OCI-LY3 (cell line): Measurements from ENCODE around the gene CADM2.

Source experiments
- H2AFZ ChIP-seq: fragments of 200-600, 300-600 bp; shearing (Covaris generic); 2 replicates; pipeline ENCODE4 v1.6.0; 2014; ENCODE audit warnings: antibody characterized with exemption, low read depth, low read length
- H3K27ac ChIP-seq: fragments of 200-600, 300-600 bp; sonication (generic); 2 replicates; pipeline ENCODE4 v1.5.1; 2014; ENCODE audit warnings: mild to moderate bottlenecking, low read length, moderate library complexity, mixed read lengths
- H3K27me3 ChIP-seq: fragments of 200-600, 300-600 bp; sonication (generic); 2 replicates; pipeline ENCODE4 v1.6.1; 2014; ENCODE audit warnings: low read depth, low read length, mixed read lengths
- H3K36me3 ChIP-seq: fragments of 200-600, 300-600 bp; sonication (generic); replicated peaks from 2 replicates; pipeline ENCODE3; 2014; ENCODE audit warnings: low read depth, low read length, mixed read lengths
- H3K4me1 ChIP-seq: fragments of 300-600, 200-600 bp; sonication (generic); 2 replicates; pipeline ENCODE4 v1.6.1; 2014; ENCODE audit warnings: low read length, mixed read lengths
- H3K4me2 ChIP-seq: fragments of 200-600, 300-600 bp; sonication (generic); 2 replicates; pipeline ENCODE4 v1.6.1; 2014; ENCODE audit warnings: low read length, mixed read lengths
- H3K4me3 ChIP-seq: fragments of 300-600, 200-600 bp; sonication (generic); 2 replicates; pipeline ENCODE4 v1.5.1; 2014; ENCODE audit warnings: antibody characterized with exemption, mild to moderate bottlenecking, low read length, moderate library complexity
- H3K79me2 ChIP-seq: fragments of 300-600, 200-600 bp; shearing (Covaris generic); 2 replicates; pipeline ENCODE4 v1.6.1; 2014; ENCODE audit warnings: mild to moderate bottlenecking, low read length, mixed read lengths
- H3K9ac ChIP-seq: fragments of 300-600, 200-600 bp; shearing (Covaris generic); 2 replicates; pipeline ENCODE4 v1.6.0; 2014; ENCODE audit warnings: mild to moderate bottlenecking, low read length, moderate library complexity
- H3K9me3 ChIP-seq: fragments of 200-600, 300-600 bp; shearing (Covaris generic); 2 replicates; pipeline ENCODE4 v1.6.1; 2014; ENCODE audit warnings: low read length, mixed read lengths; ENCODE audit not compliant: insufficient read depth
- H4K20me1 ChIP-seq: fragments of 200-600, 300-600 bp; sonication (generic); 2 replicates; pipeline ENCODE4 v1.6.1; 2016; ENCODE audit warnings: low read length, mixed read lengths; ENCODE audit not compliant: insufficient read depth
- EZH2phosphoT487 ChIP-seq: fragments of 200-600 bp; shearing (Covaris generic); IDR thresholded peaks from 2 replicates; pipeline ENCODE4 v1.6.1; 2018; ENCODE audit warnings: antibody characterized with exemption, mixed run types, low read depth
- TF ChIP-seq, protein P1 (sequence below): fragments of 200-600, 300-600 bp; sonication (generic); IDR thresholded peaks from 2 replicates; pipeline ENCODE4 v1.5.1; 2014; ENCODE audit warnings: antibody characterized with exemption, low read length, low read depth

Gene CADM2

DNA sequence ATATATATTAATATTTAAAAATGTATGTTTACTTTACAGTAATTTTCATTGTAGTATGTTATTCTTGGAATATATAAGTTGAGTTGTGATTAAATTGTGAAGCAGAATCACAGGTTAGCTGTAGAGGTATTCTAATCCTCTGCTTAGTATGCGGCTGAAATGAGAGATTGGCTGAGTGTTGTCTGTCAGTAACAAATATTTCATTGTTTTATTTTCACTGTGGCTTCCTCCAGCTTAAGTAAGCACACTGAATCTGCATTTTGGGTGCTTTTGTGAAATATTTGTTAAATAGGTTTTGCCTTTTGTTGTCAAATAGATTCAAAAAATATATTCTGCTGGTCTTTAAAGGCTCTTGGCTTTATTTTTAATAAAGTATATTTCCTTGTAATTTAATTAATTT is 357.5 kb downstream of the CADM2 start:
- no peak overlapping the region for H3K4me3 ChIP-seq
- no peak overlapping the region for H3K4me2 ChIP-seq
- H3K36me3 ChIP-seq = no peaks in the 10 kb centered on the region
- no peak for TF ChIP-seq EZH2phosphoT487
- TF ChIP-seq, protein P1, sequence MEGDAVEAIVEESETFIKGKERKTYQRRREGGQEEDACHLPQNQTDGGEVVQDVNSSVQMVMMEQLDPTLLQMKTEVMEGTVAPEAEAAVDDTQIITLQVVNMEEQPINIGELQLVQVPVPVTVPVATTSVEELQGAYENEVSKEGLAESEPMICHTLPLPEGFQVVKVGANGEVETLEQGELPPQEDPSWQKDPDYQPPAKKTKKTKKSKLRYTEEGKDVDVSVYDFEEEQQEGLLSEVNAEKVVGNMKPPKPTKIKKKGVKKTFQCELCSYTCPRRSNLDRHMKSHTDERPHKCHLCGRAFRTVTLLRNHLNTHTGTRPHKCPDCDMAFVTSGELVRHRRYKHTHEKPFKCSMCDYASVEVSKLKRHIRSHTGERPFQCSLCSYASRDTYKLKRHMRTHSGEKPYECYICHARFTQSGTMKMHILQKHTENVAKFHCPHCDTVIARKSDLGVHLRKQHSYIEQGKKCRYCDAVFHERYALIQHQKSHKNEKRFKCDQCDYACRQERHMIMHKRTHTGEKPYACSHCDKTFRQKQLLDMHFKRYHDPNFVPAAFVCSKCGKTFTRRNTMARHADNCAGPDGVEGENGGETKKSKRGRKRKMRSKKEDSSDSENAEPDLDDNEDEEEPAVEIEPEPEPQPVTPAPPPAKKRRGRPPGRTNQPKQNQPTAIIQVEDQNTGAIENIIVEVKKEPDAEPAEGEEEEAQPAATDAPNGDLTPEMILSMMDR = no peak
- H3K27ac ChIP-seq = no peak overlapping the region
- H3K9ac ChIP-seq = no peak overlapping the region
- no peaks in the 10 kb centered on the region; the same call in 1 of the 2 replicates for H3K9me3 ChIP-seq
- H3K79me2 ChIP-seq = no peaks in the 10 kb centered on the region
- H3K4me1 ChIP-seq = no peaks in the 10 kb centered on the region
- no peaks in the 10 kb centered on the region for H4K20me1 ChIP-seq
- H2AFZ ChIP-seq = no peak overlapping the region
- no peaks in the 10 kb centered on the region for H3K27me3 ChIP-seq

DNA sequence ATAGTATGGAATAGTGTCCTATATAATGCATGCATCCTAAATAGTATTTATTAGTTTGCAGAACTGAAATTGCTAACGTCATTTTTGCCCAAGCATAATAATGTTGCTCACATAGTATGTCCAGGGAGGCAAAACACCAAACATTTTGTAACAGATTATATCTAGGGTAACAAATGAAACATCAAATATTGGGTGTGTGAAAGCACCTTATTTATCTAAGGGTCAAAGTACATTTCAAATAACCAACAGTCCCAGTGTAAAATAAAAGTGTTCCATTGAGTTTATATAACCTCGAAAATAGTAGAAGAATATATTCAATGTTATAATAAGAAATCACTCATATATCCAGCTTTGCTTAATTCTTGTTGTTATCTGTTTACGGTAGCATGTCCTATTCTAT is 363.1 kb downstream of the CADM2 start:
- H3K9me3 ChIP-seq = no peaks in the 10 kb centered on the region; the same call in 1 of the 2 replicates
- H3K4me1 ChIP-seq = no peaks in the 10 kb centered on the region
- no peak overlapping the region for H3K9ac ChIP-seq
- H3K4me3 ChIP-seq = no peak overlapping the region
- H2AFZ ChIP-seq = no peak overlapping the region
- H3K4me2 ChIP-seq = no peak overlapping the region
- H3K36me3 ChIP-seq = no peaks in the 10 kb centered on the region
- H4K20me1 ChIP-seq = no peaks in the 10 kb centered on the region
- H3K27ac ChIP-seq = no peak overlapping the region
- no peaks in the 10 kb centered on the region for H3K79me2 ChIP-seq
- no peak for TF ChIP-seq EZH2phosphoT487
- TF ChIP-seq, protein P1 = no peak
- H3K27me3 ChIP-seq = no peaks in the 10 kb centered on the region

DNA sequence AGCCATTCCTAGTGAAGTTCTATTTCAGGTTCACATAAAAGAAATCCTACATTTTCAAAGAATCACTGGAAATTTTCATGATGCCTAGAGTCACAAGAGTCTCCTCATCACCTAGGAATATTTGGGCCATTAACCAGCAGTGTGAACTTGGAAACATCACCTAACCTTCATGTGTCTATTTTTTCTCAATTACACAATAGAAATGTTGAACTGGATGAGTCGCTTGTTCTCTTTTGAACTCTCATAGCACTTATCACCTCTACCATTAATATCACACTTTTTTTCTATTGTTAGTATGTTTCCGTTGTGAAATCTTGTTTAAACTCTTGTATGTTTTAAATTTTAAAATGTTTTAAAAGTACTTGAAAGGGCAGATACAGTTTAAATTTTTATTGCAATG is 371.3 kb downstream of the CADM2 start:
- Histone ChIP-seq H3K9me3 (no peaks in the 10 kb centered on the region), H3K4me1 (no peaks in the 10 kb centered on the region), H3K27ac (no peak overlapping the region), H3K4me2 (no peak overlapping the region), H3K36me3 (no peaks in the 10 kb centered on the region), H3K4me3 (no peak overlapping the region), H3K27me3 (no peaks in the 10 kb centered on the region), H3K79me2 (no peaks in the 10 kb centered on the region), H3K9ac (no peak overlapping the region), H2AFZ (0 out of 2 replicates have a peak overlapping the region, but pooled peaks have one; percentile 26), H4K20me1 (no peaks in the 10 kb centered on the region)
- no peak for TF ChIP-seq EZH2phosphoT487
- TF ChIP-seq, protein P1 = no peak

DNA sequence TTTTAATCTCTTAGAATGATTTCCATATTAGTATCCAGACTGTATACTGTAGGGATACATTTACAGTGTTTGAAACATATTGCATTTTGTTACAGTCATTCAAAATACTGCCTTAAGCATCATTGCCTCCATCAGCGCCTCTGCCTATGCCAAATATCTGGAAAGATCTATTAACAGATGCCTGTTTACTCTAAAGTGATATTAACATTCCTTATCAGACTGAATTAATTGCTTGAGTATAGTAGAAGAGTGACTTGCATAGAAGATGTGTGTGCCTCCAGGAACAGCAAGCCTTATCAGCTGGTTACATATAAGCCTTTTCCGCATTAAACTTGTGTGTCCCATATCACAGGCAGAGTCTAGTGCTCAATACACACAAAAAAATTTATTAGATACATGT is 379.1 kb downstream of the CADM2 start:
- no peaks in the 10 kb centered on the region for H3K27me3 ChIP-seq
- no peak overlapping the region for H3K4me3 ChIP-seq
- TF ChIP-seq EZH2phosphoT487 = no peak
- no peaks in the 10 kb centered on the region for H4K20me1 ChIP-seq
- no peaks in the 10 kb centered on the region for H3K79me2 ChIP-seq
- no peak overlapping the region for H3K4me2 ChIP-seq
- H3K9me3 ChIP-seq = no peaks in the 10 kb centered on the region
- H2AFZ ChIP-seq = no peak overlapping the region
- H3K4me1 ChIP-seq = no peaks in the 10 kb centered on the region
- no peak overlapping the region for H3K9ac ChIP-seq
- H3K27ac ChIP-seq = no peak overlapping the region
- H3K36me3 ChIP-seq = no peaks in the 10 kb centered on the region

DNA sequence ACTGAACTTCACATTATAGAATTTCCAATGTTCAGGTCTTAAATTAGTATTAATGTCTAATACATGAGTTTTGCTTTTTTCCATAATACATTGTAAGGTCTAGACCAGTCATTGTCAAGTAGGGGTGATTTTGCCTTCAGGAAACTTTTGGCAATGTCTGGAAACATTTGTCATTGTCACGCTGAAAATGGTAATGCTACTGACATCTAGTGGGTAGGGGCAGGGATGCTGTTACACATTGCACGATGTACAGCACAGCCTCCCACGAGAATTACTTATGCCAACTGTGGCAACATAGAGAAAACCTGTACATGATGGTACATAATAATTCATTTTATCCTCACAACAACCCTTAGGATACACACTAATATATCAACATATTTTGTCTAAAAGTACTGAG is 384.1 kb downstream of the CADM2 start:
- Histone ChIP-seq H3K79me2 (no peaks in the 10 kb centered on the region), H3K27ac (no peak overlapping the region), H3K36me3 (no peaks in the 10 kb centered on the region), H3K27me3 (no peaks in the 10 kb centered on the region), H3K9ac (no peak overlapping the region), H4K20me1 (no peaks in the 10 kb centered on the region), H3K4me3 (no peak overlapping the region), H2AFZ (no peak overlapping the region), H3K4me2 (peak overlapping the region; percentile 10; the same call in 1 of the 2 replicates), H3K4me1 (no peaks in the 10 kb centered on the region), H3K9me3 (no peaks in the 10 kb centered on the region)
- TF ChIP-seq, protein P1 = peak; percentile 86
- no peak for TF ChIP-seq EZH2phosphoT487
